GM18517 (cell line): ENCODE data around the gene STON2.
"Not testable (repeated sequence)": the region's sequence is repeated elsewhere in the genome, so short reads cannot be mapped to it uniquely, and the experiment has no call there.

ENCODE experiments used
- ATAC-seq: cut with Tn5 transposase; IDR thresholded peaks from one replicate; pipeline ENCODE4 v1.9.1; 2021; ENCODE audit warnings: mild to moderate bottlenecking, moderate library complexity; ENCODE audit not compliant: unreplicated experiment

The STON2 gene

DNA sequence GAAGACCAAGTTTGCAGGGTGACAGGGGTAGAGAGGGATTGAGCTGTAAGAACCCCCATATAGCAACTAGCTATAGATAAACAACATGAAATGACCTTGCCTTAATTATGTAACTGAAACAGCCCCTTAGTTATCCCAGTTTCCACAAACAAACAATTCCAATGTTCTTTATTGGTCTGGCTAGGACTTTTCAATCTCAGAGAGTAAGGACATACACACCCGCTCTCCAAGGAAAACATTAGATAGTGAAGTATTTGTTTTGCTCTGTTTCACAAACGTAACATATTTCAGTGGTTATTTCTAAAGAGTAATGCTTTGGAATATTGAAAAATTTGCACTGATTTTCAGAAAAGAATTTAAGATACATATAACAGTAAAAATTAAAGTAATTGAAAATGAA, 127.8 kb downstream of the STON2 start:
- ATAC-seq: no peak

DNA sequence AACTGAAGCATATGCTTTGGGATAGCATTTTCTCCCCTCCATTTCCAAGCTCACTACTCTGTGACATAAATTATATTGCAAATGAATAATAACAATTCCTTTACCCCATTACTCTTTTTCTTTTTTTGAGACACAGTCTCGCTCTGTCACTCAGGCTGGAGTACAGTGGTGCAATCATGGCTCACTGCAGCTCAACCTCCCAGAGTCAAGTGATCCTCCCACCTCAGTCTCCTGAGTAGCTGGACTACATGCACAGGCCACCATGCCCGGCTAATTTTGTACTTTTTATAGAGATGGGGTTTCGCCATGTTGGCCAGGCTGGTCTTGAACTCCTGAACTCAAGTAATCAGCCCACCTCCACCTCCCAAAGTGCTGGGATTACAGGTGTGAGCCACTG, 130.1 kb downstream of the STON2 start:
- ATAC-seq: no peak

DNA sequence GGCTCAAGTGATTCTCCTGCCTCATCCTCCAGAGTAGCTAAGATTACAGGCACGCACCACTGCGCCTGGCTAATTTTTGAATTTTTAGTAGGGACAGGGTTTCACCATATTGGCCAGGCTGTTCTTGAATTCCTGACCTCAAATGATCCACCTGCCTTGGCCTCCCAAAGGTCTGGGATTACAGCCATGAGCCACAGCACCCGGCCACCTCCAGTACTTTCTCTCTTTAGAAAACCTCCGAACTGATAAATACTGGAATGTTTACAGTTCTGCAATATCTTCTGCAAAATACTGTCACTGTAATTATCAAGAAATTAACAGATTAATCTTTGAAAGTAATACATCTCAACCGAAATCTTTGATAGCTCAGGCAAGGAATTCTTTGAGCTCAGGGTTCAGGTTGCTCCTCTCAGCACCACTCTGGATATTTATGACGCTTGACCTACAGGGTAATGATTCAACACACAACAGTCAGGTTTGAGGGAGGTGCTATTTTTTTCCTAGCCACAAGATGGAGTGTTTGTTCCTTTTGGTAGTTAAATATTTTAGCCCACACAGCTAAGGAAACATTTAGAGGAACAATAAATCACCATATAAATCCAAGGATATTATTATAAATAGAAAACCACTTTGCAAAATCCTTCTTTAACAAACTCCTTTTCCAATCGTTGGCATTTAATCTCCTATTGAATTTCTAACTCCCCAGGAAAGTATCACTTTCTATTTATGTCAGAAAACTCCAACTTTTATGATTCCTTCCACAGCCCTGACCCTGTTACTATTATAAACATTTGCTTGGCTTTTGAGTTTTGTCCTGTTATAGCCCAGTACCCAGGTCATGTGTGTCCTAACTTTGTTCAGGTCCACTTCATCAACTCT, 130.8 kb downstream of the STON2 start:
- peak; percentile 84 for ATAC-seq

DNA sequence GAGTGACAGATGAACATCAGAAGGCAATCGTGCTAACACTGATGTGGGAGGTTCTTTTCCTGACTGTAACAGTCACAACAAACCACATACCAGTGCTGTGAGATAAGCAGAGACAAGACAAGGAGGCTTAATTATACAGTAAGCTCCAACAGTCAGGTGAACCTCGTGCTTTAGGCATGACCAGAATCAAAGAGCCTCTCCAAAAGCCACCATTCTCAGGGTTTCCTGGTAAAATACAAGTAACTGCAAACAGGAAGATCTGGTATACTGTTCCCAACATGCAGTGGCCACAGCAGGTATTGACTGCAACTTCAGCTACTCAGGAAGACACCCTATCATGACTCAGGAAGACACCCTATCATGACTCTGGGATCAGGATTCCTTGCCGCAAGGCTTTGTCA, 132.1 kb downstream of the STON2 start:
- no peak for ATAC-seq

DNA sequence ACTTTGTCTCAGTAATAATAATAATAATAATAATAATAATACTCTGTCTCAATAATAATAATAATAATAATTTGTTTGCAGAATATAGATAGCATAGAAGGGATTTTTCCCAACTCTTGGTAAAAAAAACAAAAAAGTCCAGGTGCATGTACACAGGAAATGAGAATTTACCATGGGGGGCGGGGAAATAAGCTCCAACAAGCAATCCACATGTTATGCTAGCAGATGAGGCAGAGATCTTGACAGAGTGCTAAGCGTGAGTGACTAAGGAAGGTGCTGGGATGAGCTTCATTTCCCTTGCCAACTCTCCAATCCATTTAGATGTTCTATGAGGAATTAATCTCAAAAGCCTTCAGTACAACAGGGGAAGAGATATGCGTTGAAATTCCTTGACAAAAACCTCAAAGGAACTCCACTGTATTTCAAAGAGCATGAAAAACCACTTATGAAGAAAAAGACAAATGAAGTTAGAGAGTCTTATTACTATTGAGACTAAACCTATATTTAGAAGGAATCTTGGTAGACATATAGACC, 134.4 kb downstream of the STON2 start:
- no peak for ATAC-seq

DNA sequence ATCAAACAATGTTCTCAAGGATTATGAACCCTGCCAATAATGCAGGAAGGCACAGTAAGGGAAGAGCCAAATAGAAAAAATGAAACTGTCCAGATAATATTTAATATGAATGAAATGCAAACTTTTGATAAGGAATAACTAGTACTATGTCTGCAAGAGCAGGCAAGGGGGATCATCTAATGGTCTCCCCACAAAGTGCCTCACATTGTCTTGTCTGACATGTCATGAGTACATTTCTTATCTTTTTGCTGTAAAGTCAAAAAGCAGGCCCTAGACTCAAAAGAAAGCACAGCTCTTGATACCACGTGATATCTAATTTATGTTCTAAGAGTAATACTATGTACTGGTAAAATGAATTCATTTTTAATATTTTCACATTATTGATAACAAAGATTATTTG, 135.5 kb downstream of the STON2 start:
- ATAC-seq: no peak

DNA sequence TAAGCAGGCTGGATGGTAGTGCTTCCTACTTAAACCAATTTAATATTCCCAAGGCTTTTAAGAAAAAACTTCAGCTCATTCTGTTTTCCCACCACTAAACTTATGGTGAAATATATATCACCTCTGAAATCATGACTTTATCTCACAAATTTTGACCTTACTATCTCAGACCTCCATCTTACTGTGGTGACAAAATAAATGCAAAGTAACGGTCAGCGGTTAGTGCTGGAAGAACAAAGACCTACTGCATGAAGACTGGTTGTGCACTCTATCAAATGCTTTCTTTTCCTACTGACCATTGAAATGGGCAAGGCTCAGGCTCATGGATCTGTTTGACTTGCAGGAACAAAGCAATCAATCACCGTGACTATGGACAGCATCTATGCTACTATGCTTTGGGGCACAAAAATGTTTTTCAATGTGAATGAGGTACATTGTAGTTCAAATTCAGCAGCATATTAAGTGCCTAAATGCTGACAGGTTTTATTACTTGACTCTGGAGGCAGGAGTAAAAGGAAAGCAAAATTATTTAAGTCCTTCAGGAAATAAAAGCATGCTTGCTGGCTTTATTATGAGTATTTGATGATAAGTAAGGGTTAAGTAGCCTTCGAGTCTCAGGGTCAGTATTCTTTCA, 136.2 kb downstream of the STON2 start:
- ATAC-seq: no peak

DNA sequence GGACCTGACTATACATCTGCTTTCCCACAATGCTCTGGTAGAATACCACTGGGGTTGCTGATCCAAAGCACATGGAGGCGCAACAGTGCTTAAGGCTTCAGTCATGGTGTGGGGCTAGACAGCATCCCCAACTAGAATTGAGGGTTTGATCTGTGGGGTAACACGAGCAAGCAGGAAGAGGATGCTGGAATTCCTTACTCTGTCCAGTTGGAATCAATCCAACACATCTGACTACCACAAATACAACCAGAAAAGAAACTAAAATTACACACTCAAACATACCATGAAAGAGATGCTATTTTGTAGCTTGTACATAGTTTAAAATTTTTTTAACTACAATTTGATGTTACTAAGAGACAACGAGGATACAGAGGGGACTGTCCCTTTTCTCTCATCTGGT, 138.9 kb downstream of the STON2 start:
- no peak for ATAC-seq

DNA sequence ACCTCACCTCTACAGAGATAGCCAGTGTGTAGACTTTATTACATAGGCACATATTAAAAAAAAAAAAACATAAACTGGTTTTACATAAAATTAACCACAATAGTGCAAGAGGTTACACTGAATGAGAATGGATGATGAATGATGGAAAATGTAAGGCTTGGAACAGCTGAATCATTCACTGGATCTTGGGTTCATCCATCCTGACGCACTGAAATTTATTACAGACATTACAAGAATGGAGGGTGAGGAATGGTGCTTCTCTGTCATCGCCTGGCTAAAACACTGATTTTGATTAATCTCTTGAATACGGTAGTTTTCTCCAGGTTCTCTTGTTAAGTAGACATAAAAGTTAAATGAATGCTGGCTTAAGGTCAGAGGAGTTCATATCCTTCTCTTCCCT, 139.4 kb downstream of the STON2 start:
- no peak for ATAC-seq

DNA sequence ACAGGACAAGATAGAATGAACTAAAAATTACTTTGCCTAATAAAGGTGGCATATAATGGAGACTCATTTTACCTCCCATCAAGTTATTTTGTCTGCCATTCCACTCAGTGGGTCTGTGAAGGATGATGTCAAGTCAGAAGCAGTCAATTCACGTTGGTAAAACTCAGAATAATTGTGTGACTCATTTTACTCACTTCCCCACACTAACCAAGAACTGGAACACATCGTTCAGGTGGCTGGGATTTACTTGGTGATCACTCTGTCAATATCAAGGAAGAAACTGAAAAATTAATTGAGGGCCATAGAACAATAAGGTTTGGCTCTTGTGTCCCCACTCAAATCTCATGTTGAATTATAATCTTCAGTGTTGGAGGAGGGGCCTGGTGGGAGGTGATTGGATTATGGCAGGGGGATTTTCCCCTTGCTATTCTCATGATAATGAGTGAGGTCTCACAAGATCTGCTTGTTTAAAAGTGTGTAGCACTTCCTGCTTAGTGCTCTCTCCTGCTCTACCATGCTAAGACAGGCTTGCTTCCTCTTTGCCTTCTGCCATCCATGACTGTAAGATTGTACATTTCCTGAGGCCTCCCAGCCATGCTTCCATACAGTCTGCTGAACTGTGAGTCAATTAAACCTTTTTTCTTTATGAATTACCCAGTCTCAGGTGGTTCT, 143.7 kb downstream of the STON2 start:
- ATAC-seq: no peak

DNA sequence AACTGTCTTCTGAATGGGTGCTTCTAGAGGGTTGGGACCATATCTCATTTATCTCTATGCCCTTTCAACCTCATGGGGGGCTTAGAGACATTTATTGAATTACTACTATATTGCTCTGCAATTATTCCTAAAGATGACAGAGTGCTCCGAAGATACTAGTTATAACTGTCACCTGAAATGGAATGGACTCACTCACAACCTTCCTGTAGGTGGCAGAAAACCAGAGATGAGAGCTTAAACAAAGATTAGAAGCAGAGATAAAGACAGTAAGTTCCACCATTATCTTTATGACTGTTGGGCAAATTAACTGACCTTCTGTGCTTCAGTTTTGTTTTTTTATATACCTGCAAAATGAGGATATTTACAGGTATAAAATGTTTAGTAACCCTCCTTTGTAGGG, 147.8 kb downstream of the STON2 start:
- no peak for ATAC-seq

DNA sequence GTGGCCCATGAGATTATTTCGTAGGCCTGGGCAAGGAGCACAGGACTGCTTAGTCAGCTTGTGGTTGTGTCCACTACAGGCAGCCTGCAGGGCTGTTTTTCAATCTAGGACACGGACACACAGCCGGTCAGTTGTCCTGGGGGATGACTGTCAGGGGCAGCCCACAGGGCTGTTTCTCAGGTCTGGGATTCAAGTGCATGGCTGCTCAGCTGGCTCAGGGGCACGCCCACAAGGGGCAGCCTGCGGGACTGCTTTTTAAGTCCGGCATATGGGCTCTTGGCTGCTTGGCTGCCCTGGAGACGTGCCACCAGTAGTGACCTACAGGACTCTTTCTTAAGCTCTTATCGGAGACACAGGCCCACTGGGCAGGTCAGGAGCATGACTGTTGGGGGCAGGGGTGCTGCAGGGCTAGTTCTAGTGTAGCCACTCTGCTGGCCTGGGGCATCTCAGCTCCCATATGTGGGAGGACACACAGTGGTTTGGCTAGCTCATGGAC, 152.8 kb downstream of the STON2 start:
- ATAC-seq: no peak

DNA sequence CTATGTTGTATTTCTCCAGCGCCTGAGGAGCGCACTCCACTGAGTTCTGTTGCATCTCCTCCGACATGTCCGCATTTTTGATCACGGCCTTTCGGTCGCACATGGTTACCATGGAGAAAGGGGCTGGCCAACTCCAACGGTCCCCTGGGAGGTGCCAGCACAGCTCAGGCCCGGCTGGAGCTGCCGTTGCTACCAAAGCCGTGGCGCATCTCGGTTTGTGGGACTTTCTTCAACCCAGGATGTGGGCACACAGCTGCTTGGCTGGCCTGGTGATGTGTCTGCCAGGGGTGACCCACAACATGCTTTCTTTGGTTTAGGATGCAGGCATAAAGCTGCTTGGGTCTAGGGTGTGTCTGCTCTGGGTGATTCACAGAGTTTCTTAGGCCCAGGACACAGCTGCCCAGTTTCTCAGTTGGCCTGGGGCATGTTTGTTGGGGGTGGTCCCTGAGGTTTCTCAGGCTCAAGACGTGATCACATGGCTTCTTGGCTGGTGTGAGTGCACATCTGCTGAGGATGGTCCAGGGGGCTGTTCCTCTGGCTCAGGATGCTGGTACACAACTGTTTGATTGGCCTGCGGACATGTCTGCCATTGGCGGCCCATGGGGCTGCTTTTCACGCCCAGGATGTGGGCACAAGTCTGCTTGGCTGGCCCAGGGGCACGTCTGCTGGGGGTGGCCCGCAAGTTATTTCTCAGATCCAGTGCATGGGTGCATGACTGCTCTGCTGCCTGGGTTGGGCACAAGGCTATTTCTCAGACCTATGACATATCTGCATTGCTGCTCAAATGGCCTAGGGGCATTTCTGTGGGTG, 153.5 kb downstream of the STON2 start:
- no peak for ATAC-seq

DNA sequence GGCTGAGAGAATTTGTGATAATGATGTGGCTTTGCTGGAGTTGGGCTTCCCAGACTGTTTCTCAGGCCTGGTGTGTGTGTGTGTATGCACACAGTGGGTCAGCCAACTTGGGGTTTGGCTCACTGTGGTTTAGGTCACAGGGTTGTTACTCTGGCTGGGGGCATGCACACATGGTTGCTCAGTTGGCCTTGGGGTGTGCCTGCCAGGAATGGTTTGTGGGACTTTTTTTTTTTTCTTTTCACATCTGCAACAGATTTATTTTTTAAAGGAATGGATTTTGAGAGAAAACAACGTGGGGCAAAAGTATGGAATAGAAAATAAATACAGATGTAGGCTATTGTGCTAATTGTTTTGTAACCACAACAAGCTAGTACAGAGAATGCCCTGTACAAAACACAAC, 154.4 kb downstream of the STON2 start:
- ATAC-seq: no peak

DNA sequence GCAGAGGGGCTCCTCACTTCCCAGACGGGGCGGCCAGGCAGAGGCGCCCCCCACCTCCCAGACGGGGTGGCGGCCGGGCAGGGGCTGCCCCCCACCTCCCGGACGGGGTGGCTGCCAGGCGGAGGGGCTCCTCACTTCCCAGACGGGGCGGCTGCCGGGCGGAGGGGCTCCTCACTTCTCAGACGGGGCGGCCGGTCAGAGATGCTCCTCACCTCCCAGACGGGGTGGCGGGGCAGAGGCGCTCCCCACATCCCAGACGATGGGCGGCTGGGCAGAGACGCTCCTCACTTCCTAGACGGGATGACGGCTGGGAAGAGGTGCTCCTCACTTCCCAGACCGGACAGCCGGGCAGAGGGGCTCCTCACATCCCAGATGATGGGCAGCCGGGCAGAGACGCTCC, 155.7 kb downstream of the STON2 start:
- not testable (repeated sequence) for ATAC-seq

DNA sequence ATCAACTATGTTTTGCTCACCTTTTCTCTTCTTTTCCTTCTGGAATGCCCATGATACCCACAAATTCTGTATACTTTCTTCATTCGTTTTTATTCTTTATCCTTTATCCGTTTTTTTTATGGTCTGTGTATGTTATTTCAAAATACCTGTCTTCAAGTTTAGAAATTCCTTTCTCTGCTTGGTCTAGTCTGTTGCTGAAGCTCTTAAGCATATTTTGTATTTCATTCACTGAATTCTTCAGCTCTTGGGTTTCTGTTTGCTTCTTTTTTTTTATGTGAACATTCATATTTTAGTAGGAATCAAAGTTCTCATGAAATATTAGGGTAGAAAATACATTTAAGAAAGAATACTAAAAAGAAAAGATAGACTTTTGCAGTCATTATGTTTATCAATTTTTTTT, 156.6 kb downstream of the STON2 start:
- ATAC-seq: no peak

DNA sequence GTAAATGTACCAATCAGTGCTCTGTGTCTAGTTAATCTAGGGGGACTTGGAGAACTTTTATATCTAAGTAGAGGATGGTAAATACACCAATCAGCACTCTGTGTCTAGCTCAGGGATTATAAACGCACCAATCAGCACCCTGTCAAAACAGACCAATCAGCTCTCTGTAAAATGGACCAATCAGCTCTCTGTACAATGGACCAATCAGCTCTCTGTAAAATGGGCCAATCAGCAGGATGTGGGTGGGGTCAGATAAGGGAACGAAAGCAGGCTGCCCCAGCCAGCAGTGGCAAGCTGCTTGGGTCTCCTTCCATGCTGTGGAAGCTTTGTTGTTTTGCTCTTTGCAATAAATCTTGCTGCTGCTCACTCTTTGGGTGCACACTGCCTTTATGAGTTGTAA, 163.3 kb downstream of the STON2 start:
- ATAC-seq: not testable (repeated sequence)

DNA sequence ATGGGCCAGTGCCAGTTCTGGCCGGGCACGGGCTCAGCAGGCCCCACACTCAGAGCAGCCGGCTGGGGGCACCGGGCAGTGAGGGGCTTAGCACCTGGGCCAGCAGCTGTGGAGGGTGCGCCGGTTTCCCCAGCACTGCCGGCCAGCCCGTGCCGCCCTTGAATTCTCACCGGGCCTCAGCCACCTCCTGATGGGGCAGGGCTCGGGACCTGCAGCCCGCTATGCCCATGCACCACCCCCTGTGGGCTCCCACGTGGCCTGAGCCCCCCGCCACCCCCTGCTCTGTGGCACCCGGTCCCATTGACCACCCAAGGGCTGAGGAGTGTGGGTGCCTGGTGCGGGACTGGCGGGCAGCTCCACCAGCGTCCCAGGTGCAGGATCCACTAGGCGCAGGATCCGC, 164.0 kb downstream of the STON2 start:
- no peak for ATAC-seq

DNA sequence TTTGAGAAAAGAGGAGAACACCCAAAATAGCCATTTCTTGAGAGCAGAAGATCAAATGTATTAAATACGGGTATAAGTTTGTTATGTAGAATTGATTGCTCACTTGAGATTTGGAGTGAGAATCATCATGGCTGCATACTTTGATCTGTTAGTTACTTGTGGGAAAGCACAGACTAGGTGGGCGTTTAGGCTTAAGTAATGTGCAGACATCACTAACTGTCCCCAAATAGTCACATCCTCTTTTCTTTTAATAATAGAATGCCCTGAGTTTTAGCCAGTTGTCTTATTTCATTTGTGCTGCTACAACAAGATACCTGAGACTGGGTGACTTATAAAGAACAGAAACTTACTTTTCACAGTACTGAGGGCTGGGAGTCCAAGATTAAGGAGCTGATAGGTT, 165.0 kb downstream of the STON2 start:
- ATAC-seq: peak; percentile 55

DNA sequence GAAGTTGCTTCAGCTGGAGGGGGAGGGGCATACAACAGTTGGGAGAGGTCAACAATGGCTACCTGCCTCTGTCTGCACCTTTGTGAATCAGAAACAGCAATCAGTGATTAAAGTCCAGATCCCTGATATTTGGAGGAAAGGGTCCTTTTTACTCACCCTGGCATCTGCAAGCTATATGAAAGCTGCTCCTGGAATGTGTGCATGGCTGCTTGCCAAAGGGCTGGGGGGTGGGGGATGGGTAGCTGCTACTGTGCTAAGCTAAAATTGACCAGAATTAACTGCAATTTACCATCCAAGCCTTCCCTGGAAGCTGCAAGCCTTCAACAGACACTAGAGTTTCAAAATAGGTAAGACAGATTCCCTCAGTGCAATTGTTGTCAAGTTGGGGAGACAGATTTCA, 165.8 kb downstream of the STON2 start:
- no peak for ATAC-seq

DNA sequence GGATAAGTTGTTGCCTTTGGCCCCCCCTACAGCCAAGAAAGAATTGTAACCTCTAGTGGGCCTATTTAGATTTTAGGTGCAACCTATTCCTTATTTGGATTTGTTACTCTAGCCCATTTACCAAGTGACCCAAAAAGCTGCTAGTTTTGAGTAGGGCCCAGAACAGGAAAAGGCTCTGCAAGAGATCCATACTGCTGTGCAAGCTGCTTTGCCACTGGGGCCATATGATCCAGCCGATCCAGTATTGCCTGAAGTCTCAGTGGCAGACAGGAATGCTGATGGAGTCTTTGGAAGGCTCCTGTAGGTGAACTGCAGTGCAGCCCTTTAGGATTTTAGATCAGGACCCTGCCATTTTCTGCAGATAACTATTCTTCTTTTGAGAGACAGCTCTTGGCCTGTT, 166.5 kb downstream of the STON2 start:
- ATAC-seq: no peak
